CD4-positive, alpha-beta T cell treated with Interleukin-15 for 1 hour (primary cell): ENCODE results near the gene C2CD2.
A peak's percentile ranks its signal among the peaks of the same experiment; 100 is the strongest.

ENCODE experiments used
- DNase-seq: peaks from one replicate; pipeline ENCODE4 v3.0.0-alpha.2; 2020

C2CD2 gene

GRCh38 chr21:41903559-41904351 lies 50.1 kb downstream of the C2CD2 start:
- DNase-seq, result no peak

GRCh38 chr21:41902946-41903345 lies 50.9 kb downstream of the C2CD2 start:
- DNase-seq, result no peak

GRCh38 chr21:41901782-41902181 lies 52.0 kb downstream of the C2CD2 start:
- DNase-seq, result no peak

GRCh38 chr21:41901099-41901498 lies 52.7 kb downstream of the C2CD2 start:
- no peak for DNase-seq

- no peak for DNase-seq
These were observed 53.4 kb downstream of the C2CD2 start for GRCh38 chr21:41900401-41900800.

- no peak for DNase-seq
These were observed 54.2 kb downstream of the C2CD2 start for GRCh38 chr21:41899426-41900202.

- no peak for DNase-seq
These were observed 54.8 kb downstream of the C2CD2 start for GRCh38 chr21:41898998-41899397.

- DNase-seq, result no peak
These were observed 56.1 kb downstream of the C2CD2 start for GRCh38 chr21:41897700-41898099.

GRCh38 chr21:41897047-41897669 lies 56.7 kb downstream of the C2CD2 start:
- DNase-seq, result no peak

GRCh38 chr21:41895643-41896493 lies 58.0 kb downstream of the C2CD2 start:
- peak; percentile 65 for DNase-seq

- DNase-seq, result no peak
These were observed 58.8 kb downstream of the C2CD2 start for GRCh38 chr21:41894922-41895557.

GRCh38 chr21:41894511-41894910 lies 59.3 kb downstream of the C2CD2 start:
- no peak for DNase-seq

- DNase-seq, result no peak
These were observed 61.1 kb downstream of the C2CD2 start for GRCh38 chr21:41892726-41893125.

GRCh38 chr21:41891132-41891531 lies 62.7 kb downstream of the C2CD2 start:
- no peak for DNase-seq

- no peak for DNase-seq
These were observed 63.5 kb downstream of the C2CD2 start for GRCh38 chr21:41890355-41890754.

- DNase-seq, result no peak
These were observed 65.0 kb downstream of the C2CD2 start for GRCh38 chr21:41888749-41889376.

GRCh38 chr21:41887667-41888066 lies 66.2 kb downstream of the C2CD2 start:
- DNase-seq, result no peak

- DNase-seq, result no peak
These were observed 67.5 kb downstream of the C2CD2 start for GRCh38 chr21:41886328-41886727.

- DNase-seq, result no peak
These were observed 68.3 kb downstream of the C2CD2 start for GRCh38 chr21:41885341-41886024.

- DNase-seq, result no peak
These were observed 69.3 kb downstream of the C2CD2 start for GRCh38 chr21:41884501-41885030.

- no peak for DNase-seq
These were observed 70.2 kb downstream of the C2CD2 start for GRCh38 chr21:41883582-41883981.
